Natural killer cell (primary cell): ENCODE results near the gene VAMP8. TPM values are rescaled to one million over a fixed set of nuclear protein-coding genes. Genes with fewer than 3 reads are reported as not detected.
A peak's percentile ranks its signal among the peaks of the same experiment; 100 is the strongest.
"Not testable (repeated sequence)": the region's sequence is repeated elsewhere in the genome, so short reads cannot be mapped to it uniquely, and the experiment has no call there.

ENCODE experiments used
- ATAC-seq, 3 donors: fragments of 150-1000 bp in 2 of 3; fragments of 200-7000 bp in 1 of 3; cut with Tn5 transposase; 1 replicate in 1 of 3; 2 replicates in 2 of 3; pipeline ENCODE4 v1.10.0; 2021; ENCODE audit warnings: mild to moderate bottlenecking in 2 of 3, moderate library complexity in 2 of 3
- DNase-seq, 2 donors: peaks; one replicate each; pipeline versions ENCODE4 v3.0.0 to v3.0.0-alpha.2; 2013 to 2021; ENCODE audit warnings: mixed read lengths in 1 of 2
- H3K27ac ChIP-seq: one replicate; pipeline ENCODE4 v1.5.1; 2013; ENCODE audit warnings: mild to moderate bottlenecking, low read length
- H3K27me3 ChIP-seq: one replicate; pipeline ENCODE4 v1.6.1; 2013; ENCODE audit warnings: low read length; ENCODE audit not compliant: control insufficient read depth, insufficient read depth
- H3K36me3 ChIP-seq: one replicate; pipeline ENCODE4 v1.6.1; 2013; ENCODE audit warnings: low read length; ENCODE audit not compliant: control insufficient read depth, insufficient read depth
- H3K4me1 ChIP-seq: one replicate; pipeline ENCODE4 v1.6.1; 2013; ENCODE audit warnings: low read length; ENCODE audit not compliant: control insufficient read depth, insufficient read depth
- H3K4me3 ChIP-seq: one replicate; pipeline ENCODE4 v1.5.1; 2013; ENCODE audit warnings: low read length
- H3K9me3 ChIP-seq: one replicate; pipeline ENCODE4 v1.6.1; 2013; ENCODE audit warnings: low read length; ENCODE audit not compliant: control insufficient read depth, insufficient read depth
- H3K27ac Mint-ChIP-seq, 2 donors: one replicate each; pipeline ENCODE4 v1.8.0; 2022; ENCODE audit warnings: mild to moderate bottlenecking in 2 of 2, mixed read lengths in 2 of 2, moderate library complexity in 1 of 2
- H3K27me3 Mint-ChIP-seq, 2 donors: one replicate each; pipeline ENCODE4 v1.8.0; 2022; ENCODE audit warnings: low read depth in 2 of 2, mixed read lengths in 2 of 2
- H3K36me3 Mint-ChIP-seq: one replicate; pipeline ENCODE4 v1.8.0; 2022; ENCODE audit warnings: mixed read lengths
- H3K4me1 Mint-ChIP-seq, 2 donors: one replicate each; pipeline ENCODE4 v1.8.0; 2022; ENCODE audit warnings: mixed read lengths in 2 of 2
- H3K4me3 Mint-ChIP-seq: one replicate; pipeline ENCODE4 v1.8.0; 2022; ENCODE audit warnings: mild to moderate bottlenecking, moderate library complexity, mixed read lengths
- H3K9me3 Mint-ChIP-seq, 2 donors: one replicate each; pipeline ENCODE4 v1.8.0; 2022; ENCODE audit warnings: mixed read lengths in 2 of 2
- WGBS: methylation state at CpG from one replicate; pipeline ENCODE4 v1.1.7; 2013; ENCODE audit warnings: missing lambda C conversion rate; ENCODE audit not compliant: insufficient coverage; 5-methylcytosine and 5-hydroxymethylcytosine counted together
- intact Hi-C: fragments of 100-400 bp; cut with micrococcal nuclease; formaldehyde crosslinking; loops from one replicate; pipeline ENCODE4 v1.14.2; 2022
- total RNA-seq, 4 donors: library from RNA; stranded (reverse); fragments of 120-200 nt in 1 of 4; gene quantifications; one replicate each; pipeline versions ENCODE4 v1.2.3 to v1.2.4, GENCODE V29; 2013 to 2022
- TF ChIP-seq, protein P1 (sequence below): fragments of 200-600 bp; IDR thresholded peaks from one replicate; pipeline ENCODE4 v1.8.0; 2022; ENCODE audit warnings: antibody characterized with exemption

VAMP8 gene
- total RNA-seq, 3 donors from 2014 or later (not counting 1 experiment from before 2014, with no cell fraction given): 105 to 116 (median 111) TPM

DNA sequence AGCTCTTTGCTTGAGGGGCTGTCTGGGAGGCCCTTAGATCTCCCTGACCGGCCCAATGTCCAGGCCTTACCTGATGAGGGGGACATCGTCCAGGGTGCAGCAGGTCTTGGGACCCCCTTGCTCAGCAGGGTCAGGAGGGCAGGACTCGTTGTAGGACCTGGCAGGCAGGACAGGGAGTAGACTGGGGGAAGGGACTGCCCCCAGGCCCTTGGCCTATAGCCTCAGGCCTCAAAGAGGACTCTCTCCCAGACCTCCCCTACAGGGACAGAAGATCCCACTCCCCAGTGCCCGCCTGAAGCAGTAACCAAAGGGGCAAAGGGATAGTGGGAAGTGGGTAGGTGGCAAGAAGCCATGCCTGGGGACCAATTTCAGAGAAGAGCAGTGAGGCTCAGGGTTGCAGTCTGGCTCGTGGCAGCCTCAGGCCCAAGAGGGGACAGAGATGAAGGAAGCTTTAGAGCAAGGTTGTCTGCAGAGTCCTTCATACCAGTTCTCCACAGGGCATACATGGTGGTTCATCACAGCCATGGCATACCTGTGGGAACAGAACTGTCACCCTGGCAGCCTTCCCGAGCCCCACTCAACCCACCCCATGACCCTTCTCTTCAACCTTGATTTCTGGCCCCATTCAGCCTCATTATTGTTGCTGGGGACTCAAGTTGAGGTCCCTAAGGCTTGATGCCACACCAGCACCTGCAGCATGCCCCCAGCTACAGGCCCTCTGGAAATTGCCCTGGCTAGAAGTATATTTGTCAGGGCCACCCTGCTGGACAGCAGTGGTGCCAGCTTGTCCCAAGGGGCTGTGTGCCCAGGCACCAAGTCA is 23.8 kb downstream of the VAMP8 start:
- WGBS: 91% methylated on average over 6 of the region's 6 CpGs
- no peaks in the 10 kb centered on the region for H3K36me3 Mint-ChIP-seq
- H3K4me1 Mint-ChIP-seq: peaks cover 20 to 27% of the 10 kb centered on the region in 2 donors
- no peak for DNase-seq
- H3K9me3 Mint-ChIP-seq: no peaks in the 10 kb centered on the region
- no peaks in the 10 kb centered on the region for H3K9me3 ChIP-seq
- no peaks in the 10 kb centered on the region for H3K27me3 ChIP-seq
- no peak overlapping the region for H3K27ac ChIP-seq
- no peaks in the 10 kb centered on the region for H3K27me3 Mint-ChIP-seq
- H3K36me3 ChIP-seq: peaks cover 18% of the 10 kb centered on the region
- intact Hi-C loops: loop anchor here (5.0 kb wide), 1 partner anchor 39 kb away; the partner anchor contains the start of gene GGCX
- peak overlapping the region; percentile 86 for H3K4me3 Mint-ChIP-seq
- H3K4me3 ChIP-seq: no peak overlapping the region
- TF ChIP-seq, protein P1, sequence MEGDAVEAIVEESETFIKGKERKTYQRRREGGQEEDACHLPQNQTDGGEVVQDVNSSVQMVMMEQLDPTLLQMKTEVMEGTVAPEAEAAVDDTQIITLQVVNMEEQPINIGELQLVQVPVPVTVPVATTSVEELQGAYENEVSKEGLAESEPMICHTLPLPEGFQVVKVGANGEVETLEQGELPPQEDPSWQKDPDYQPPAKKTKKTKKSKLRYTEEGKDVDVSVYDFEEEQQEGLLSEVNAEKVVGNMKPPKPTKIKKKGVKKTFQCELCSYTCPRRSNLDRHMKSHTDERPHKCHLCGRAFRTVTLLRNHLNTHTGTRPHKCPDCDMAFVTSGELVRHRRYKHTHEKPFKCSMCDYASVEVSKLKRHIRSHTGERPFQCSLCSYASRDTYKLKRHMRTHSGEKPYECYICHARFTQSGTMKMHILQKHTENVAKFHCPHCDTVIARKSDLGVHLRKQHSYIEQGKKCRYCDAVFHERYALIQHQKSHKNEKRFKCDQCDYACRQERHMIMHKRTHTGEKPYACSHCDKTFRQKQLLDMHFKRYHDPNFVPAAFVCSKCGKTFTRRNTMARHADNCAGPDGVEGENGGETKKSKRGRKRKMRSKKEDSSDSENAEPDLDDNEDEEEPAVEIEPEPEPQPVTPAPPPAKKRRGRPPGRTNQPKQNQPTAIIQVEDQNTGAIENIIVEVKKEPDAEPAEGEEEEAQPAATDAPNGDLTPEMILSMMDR: no peak
- peaks cover 33% of the 10 kb centered on the region for H3K4me1 ChIP-seq
- peak overlapping the region in 1 of 2 donors; percentile 81 for H3K27ac Mint-ChIP-seq
- no peak for ATAC-seq

DNA sequence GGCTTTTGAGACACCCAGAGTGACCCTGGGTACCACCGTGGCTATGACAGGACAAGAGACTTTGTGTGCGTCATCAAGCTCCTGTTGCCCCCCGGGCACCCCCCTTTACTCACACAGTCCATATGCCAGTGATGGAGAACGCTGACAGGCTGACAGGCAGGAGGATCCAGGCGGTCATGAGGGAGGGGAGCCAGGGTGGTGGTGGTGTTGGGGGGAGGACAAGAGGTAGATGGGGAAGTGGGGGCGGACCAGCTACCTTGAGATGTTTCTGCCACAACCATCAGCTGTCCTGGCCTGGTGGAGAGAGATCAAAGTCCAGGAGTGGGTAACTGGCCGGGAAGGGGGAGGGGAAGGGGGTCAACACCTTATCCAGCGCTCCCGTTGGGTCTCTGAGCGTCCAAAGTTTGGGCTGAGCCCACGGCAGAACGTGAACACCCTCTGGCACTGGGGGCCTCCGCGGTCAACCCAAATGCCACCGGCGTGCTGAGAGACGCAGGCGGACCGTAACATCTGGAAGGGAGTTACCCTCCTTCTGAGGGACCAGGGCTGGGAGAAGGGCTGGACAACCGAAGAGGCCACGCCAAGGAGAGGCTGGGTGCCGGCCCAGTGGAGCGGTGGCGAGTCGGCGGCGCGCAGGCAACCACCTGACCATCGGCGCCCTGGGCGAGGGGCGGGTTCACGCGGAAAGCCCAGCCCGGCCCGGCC is 24.5 kb downstream of the VAMP8 start:
- TF ChIP-seq, protein P1: no peak
- Histone ChIP-seq H3K9me3 (no peaks in the 10 kb centered on the region), H3K4me1 (peaks cover 25% of the 10 kb centered on the region), H3K36me3 (peaks cover 16% of the 10 kb centered on the region), H3K4me3 (peak overlapping the region; percentile 39), H3K27ac (peak overlapping the region; percentile 32), H3K27me3 (no peaks in the 10 kb centered on the region)
- peak; percentile 19 to 35 (median 21) for ATAC-seq
- Mint-ChIP-seq H3K9me3 (no peaks in the 10 kb centered on the region), H3K27ac (peak overlapping the region in 1 of 2 donors; percentile 81), H3K27me3 (no peaks in the 10 kb centered on the region), H3K4me3 (peak overlapping the region; percentile 86), H3K4me1 (peaks cover 14 to 20% of the 10 kb centered on the region in 2 donors), H3K36me3 (no peaks in the 10 kb centered on the region)
- 10% methylated on average over 36 of the region's 36 CpGs for WGBS
- DNase-seq: no peak
- intact Hi-C loops: loop anchor here (1.0 to 5.0 kb wide), 2 partner anchors 10 to 40 kb away; partner anchors contain the start of genes C2orf68 and GGCX

DNA sequence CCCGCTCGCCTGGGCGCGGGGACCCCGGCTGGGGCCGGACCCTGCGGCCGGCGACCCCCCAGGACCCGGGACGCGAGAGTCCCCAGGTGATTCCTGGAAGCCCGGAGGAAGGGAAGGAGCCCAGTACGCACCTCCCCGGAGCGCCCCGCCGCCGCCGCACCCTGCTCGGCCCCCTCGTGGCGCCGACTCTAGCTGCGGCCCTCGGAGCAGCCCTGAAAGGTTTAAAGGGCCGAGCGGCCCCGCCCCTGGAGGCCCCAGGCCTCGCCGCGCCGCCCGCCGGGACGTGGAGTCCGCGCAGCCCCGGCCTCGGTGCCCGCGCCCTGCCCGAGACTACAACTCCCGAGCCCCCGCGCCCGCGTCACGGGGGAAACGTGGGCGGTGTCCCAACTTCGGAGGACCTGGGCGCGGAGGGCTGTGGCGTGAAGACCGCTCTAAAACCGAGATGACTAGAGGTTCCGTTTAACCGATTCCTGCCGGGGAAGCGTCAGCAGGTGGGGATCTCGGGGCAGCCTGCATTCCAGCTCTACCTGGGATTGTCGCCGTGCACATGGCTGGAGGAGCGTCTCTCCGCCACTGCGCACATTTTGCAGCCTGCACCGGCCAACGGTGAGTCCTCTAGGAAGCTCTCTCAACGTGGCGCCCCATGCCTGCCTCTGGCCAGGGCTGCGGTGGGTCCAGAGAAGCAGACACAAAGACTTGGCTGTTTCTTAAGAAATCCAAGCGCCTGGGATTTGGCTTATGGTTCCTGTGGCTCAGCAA is 25.3 kb downstream of the VAMP8 start, which contains the start of gene TMEM150A:
Gene TMEM150A, minus strand, starts transcription at position 223 of the 759 bp plus-strand sequence. CDS start 750 bp downstream, outside the sequence.
- peaks cover 16% of the 10 kb centered on the region in 2 donors for H3K4me1 Mint-ChIP-seq
- ATAC-seq: peak; percentile 97 to 99 (median 97)
- H3K36me3 Mint-ChIP-seq: no peaks in the 10 kb centered on the region
- Histone ChIP-seq H3K36me3 (peaks cover 10% of the 10 kb centered on the region), H3K4me1 (peaks cover 24% of the 10 kb centered on the region), H3K4me3 (peak within 1 kb of the TSS; percentile 83), H3K9me3 (no peaks in the 10 kb centered on the region), H3K27me3 (no peaks in the 10 kb centered on the region), H3K27ac (peak within 1 kb of the TSS; percentile 32)
- DNase-seq: peak; percentile 82 to 89
- intact Hi-C loops: loop anchor here (1.0 to 5.0 kb wide), 2 partner anchors 10 to 40 kb away; partner anchors contain the start of genes C2orf68 and GGCX
- no peaks in the 10 kb centered on the region for H3K9me3 Mint-ChIP-seq
- peak within 1 kb of the TSS; percentile 90 for H3K4me3 Mint-ChIP-seq
- TF ChIP-seq, protein P1: peak; percentile 40
- no peaks in the 10 kb centered on the region for H3K27me3 Mint-ChIP-seq
- peak within 1 kb of the TSS; percentile 74 to 81 for H3K27ac Mint-ChIP-seq
- WGBS: under 1% methylated on average over 73 of the region's 73 CpGs

DNA sequence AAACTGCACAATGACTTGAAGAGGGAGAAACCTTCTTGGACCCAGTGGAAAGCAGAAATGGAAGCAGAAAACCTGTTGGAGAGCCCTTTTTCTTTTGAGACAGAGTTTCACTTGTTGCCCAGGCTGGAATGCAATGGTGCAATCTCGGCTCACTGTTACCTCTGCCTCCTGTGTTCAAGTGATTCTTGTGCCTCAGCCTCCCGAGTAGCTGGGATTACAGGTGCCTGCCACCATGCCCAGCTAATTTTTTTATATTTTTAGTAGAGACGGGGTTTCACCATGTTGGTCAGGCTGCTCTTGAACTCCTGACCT is 26.7 kb downstream of the VAMP8 start:
- DNase-seq: not testable (repeated sequence)

More for the DNA sequence above, 26.7 kb downstream of the VAMP8 start:
- 95% methylated on average over 3 of the region's 3 CpGs for WGBS
- H3K4me3 Mint-ChIP-seq, H3K27ac ChIP-seq, H3K4me3 ChIP-seq, H3K9me3 Mint-ChIP-seq, H3K9me3 ChIP-seq, H3K27me3 Mint-ChIP-seq, H3K36me3 Mint-ChIP-seq, H3K27me3 ChIP-seq, H3K27ac Mint-ChIP-seq, ATAC-seq: not testable (repeated sequence)
- intact Hi-C loops: loop anchor here (5.0 kb wide), 1 partner anchor 42 kb away; the partner anchor contains the start of gene GGCX
- peaks cover 23 to 25% of the 10 kb centered on the region in 2 donors for H3K4me1 Mint-ChIP-seq
- Histone ChIP-seq H3K4me1 (peaks cover 24% of the 10 kb centered on the region), H3K36me3 (peaks cover 13% of the 10 kb centered on the region)
